G401 (cell line): ENCODE data around the gene TAP2. TPM values are rescaled to one million over a fixed set of nuclear protein-coding genes. Genes with fewer than 3 reads are reported as not detected.
A peak's percentile ranks its signal among the peaks of the same experiment; 100 is the strongest.
"Not testable (repeated sequence)": the region's sequence is repeated elsewhere in the genome, so short reads cannot be mapped to it uniquely, and the experiment has no call there.

Experiments
- DNase-seq: peaks from one replicate; pipeline ENCODE4 v3.0.0-alpha.2; 2015; ENCODE audit warnings: low spot score
- in situ Hi-C: cut with HindIII; loops from 2 replicates; pipeline ENCODE4 v1.10.0; 2016; ENCODE audit warnings: low sequenced_read_pairs, mixed read lengths
- total RNA-seq: library from RNA; depleted of rRNA; stranded (reverse); fragments of >200 nt; shearing (Covaris generic); gene quantifications from 2 replicates; pipeline ENCODE4 v1.2.3, GENCODE V29; 2014; rRNA removed

The TAP2 gene
- total RNA-seq, 1 experiment from 2014 or later: 14.5 TPM

GRCh38 chr6:32805404-32805803 lies 33.1 kb downstream of the TAP2 start:
- in situ Hi-C loops, DNase-seq: not testable (repeated sequence)

- DNase-seq: no peak
- in situ Hi-C loops: no loop called here
Measured at GRCh38 chr6:32803416-32803815, 35.1 kb downstream of the TAP2 start.

- DNase-seq: no peak
- in situ Hi-C loops: no loop called here
Measured at GRCh38 chr6:32799740-32800139, 38.8 kb downstream of the TAP2 start.

GRCh38 chr6:32799168-32799567 lies 39.4 kb downstream of the TAP2 start:
- DNase-seq: no peak
- in situ Hi-C loops: no loop called here

- in situ Hi-C loops: no loop called here
- DNase-seq: peak; percentile 62
Measured at GRCh38 chr6:32796848-32797776, 41.4 kb downstream of the TAP2 start.

- in situ Hi-C loops: no loop called here
- no peak for DNase-seq
Measured at GRCh38 chr6:32794510-32794909, 44.0 kb downstream of the TAP2 start.

- in situ Hi-C loops: no loop called here
- no peak for DNase-seq
Measured at GRCh38 chr6:32792901-32793435, 45.6 kb downstream of the TAP2 start.

- no peak for DNase-seq
- in situ Hi-C loops: no loop called here
Measured at GRCh38 chr6:32790306-32790705, 48.2 kb downstream of the TAP2 start.

Other genes starting within 250 kb of the TAP2 start
- gene HLA-DRB1, start 248.9 kb downstream of the TAP2 start, total RNA-seq: not detected in 2 replicates
- gene HLA-DQA1, start 201.3 kb downstream of the TAP2 start, total RNA-seq: not detected in 2 replicates
- not detected in 2 replicates for gene HLA-DQB1, start 172.1 kb downstream of the TAP2 start, total RNA-seq
- gene HLA-DQA2, start 97.3 kb downstream of the TAP2 start, total RNA-seq: not detected in 2 replicates
- not detected in 2 replicates for gene HLA-DQB2, start 75.2 kb downstream of the TAP2 start, total RNA-seq
- gene HLA-DOB, start 21.7 kb downstream of the TAP2 start, total RNA-seq: not detected in 2 replicates
- gene PSMB8, start 5.3 kb upstream of the TAP2 start, total RNA-seq: not detected in 2 replicates
- gene TAP1, start 15.0 kb upstream of the TAP2 start, total RNA-seq: 33.4 and 41.3 TPM in 2 replicates
- 20.2 and 26.0 TPM in 2 replicates for gene PSMB9, start 15.5 kb upstream of the TAP2 start, total RNA-seq
- 3.2 and 8.0 TPM in 2 replicates for gene HLA-DMB, start 102.3 kb upstream of the TAP2 start, total RNA-seq
- gene HLA-DMA, start 114.4 kb upstream of the TAP2 start, total RNA-seq: 11.4 and 15.8 TPM in 2 replicates
- gene BRD2, start 129.9 kb upstream of the TAP2 start, total RNA-seq: 96.4 and 172 TPM in 2 replicates
- 1.4 and 1.7 TPM in 2 replicates for gene HLA-DOA, start 170.9 kb upstream of the TAP2 start, total RNA-seq
- gene HLA-DPA1, start 234.9 kb upstream of the TAP2 start, total RNA-seq: not detected in 2 replicates
- not detected in 2 replicates for gene HLA-DPB1, start 237.3 kb upstream of the TAP2 start, total RNA-seq